ENCODE results near the gene TRERF1.
"Not testable (repeated sequence)": the region's sequence is repeated elsewhere in the genome, so short reads cannot be mapped to it uniquely, and the experiment has no call there.

Gene TRERF1

DNA sequence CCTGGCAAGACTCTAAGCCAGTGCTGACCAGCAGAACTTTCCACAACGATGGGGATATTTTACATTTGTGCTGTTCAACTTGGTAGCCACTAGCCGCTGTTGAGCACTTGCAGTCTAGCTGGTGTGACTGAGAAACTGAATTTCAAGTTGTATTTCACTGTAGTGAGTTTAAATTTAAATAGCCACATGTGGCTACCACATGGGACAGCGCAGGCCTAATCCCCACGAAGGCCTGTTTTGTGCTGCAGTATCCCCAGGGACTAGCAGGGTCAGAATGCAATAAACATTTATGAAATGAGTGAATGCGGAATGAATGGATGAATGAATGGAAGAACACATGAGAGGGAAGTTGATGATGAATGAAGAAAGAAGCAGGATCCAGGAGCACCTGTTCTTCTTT, 115.8 kb downstream of the TRERF1 start:
- no peak for DNase-seq (ENCODE audit: low spot score)

DNA sequence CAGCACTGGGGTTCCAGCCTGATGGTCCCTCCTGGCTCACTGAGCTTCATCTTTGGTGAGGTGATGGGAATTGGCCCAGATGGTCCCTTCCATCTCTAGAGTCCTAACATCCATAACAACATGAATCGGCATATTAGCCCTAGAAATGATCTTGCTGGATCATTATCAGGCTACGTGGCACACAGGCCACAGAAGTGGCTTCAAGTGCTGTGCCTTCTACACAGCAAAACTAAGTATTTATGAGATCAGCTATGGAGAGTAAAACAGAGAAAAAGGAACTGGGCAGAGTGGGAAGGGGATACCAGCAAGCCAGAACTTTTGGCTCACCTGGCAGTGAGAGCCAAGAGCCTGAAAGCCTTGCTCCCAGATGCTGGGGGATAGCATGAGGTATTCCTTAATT, 116.9 kb downstream of the TRERF1 start:
- DNase-seq (ENCODE audit: low spot score) = no peak

DNA sequence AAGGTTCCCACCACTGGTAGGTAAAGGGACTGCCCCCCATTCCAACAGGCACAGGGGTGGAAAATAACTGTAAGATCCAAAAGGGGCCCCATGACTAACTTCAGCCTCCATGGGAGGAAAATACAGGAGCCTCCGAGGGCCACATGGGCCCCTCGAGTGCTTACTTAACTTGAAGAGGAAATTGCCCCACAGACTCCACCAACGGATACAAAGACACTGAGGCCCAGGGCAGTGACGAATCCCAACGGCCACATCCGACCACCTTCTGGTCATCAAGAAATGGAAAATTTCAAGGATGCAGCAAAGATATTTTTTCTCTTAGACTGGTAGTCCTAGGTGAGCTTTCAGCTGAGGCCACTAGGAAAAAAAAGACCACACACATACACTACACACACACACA, 118.1 kb downstream of the TRERF1 start:
- no peak for DNase-seq (ENCODE audit: low spot score)

DNA sequence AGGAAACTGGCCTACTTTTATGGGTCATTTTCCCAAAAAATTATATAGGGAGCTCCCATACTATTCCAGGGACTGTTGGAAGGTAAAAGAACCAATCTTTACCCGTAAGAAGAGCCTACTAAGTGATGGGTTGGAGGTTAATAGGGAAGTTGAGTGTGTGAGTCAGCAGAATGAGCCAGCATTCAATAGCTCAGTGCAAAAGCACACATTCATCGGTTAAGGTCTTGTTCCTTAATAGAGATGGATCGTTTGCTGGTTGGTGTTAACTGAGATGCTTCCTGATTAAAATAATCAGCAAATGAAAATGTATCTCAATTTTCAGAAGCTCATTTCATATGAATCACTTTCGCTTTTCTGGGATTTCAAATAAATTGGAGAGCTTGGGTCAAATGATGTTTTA, 118.8 kb downstream of the TRERF1 start:
- no peak for DNase-seq (ENCODE audit: low spot score)

DNA sequence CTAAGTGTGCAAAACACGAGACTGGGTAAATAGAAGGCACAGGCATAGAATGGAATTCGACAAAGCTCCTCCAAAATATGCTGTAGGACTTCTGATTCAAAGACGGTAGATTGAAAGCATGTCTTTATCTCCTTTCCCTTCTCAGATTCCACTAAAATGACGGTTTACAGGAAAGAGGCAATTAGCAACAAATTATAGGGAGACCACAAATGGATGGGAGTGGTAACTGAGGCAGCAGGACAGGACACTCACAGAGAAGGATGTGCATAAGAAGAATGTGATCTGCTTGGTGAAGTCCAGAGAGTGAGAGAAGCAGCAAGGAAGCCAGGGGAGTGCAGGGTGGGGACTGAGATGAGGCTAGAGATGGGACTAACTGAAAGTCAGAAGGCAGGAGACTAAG, 120.7 kb downstream of the TRERF1 start:
- no peak for DNase-seq (ENCODE audit: low spot score)

DNA sequence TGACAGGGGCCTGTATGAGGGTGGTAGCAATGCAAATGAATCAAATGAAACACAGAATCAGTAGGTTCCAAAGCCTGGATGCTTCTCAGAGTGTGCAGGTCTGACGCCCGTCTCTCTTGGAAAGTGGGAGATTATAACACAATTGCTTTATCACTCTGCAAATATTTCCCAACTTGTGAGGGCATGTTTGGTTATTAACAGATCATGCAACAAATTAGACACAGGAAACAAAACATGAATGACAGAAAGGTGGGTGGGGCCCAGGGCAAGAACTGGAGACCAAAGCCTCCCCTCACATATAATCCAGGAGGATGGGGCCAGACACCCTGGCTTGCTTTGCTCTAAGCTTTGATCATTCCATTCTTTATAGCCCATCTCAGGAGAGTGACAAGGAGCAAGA, 125.5 kb downstream of the TRERF1 start:
- DNase-seq (ENCODE audit: low spot score) = no peak

DNA sequence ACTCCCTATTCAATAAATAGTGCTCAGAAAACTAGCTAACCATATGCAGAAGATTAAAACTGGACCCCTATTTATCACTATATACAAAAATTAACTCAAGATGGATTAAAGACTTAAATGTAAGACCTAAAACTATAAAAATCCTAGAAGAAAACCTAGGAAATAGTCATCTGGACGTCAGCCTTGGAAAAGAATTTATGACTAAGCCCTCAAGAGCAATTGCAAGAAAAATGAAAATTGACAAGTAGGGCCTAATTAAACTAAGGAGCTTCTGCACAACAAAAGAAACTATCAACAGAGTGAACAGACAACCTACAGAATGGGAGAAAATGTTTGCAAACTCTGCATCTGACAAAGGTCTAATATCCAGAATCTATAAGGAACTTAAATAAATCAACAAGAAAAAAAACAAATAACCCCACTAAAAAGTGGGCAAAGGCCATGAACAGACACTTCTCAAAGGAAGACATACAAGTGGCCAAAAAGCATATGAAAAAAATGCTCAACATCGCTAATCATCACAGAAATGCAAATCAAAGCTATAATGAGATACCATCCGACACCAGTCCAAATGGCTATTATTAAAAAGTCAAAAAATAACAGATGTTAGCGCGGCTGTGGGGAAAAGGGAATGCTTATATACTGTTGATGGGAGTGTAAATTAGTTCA, 126.9 kb downstream of the TRERF1 start:
- not testable (repeated sequence) for DNase-seq (ENCODE audit: low spot score)

DNA sequence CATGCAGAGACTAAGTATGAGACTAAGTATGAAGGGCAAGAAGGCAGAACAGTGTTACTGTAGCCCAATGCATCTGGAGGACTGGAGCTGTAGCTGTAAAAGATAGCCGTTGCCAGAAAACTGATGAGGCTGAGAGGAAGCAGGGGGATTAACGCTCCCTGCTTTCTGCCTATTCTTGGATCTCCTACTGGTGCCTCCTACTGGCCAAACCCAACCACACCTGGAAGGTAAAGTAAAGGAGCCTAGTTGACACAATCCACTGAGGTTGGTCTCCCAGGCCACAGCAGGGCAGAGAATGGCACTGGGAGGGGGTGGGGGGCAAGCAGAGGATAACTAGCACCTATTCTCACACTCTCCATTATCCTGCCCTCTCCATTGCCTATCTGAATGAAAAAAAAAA, 129.1 kb downstream of the TRERF1 start:
- DNase-seq (ENCODE audit: low spot score) = no peak

DNA sequence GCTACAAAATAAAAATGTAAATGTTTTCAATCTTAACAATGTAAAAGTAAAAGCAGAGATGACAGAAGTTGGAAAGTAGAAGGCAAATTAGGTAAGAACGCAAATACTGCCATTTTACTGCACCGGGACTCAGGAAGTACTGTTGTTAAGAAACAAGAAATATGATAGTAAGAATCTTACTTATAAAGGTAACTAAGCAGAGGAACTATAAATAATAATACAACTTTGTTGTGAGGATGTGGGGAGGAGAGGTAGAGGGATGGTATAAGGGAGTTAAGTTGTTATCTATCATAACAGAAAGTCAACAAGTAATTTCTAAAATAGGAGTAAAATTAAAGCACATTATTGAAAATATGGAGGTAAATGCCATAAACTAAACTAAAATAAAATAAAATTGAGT, 129.8 kb downstream of the TRERF1 start:
- DNase-seq (ENCODE audit: low spot score) = no peak

DNA sequence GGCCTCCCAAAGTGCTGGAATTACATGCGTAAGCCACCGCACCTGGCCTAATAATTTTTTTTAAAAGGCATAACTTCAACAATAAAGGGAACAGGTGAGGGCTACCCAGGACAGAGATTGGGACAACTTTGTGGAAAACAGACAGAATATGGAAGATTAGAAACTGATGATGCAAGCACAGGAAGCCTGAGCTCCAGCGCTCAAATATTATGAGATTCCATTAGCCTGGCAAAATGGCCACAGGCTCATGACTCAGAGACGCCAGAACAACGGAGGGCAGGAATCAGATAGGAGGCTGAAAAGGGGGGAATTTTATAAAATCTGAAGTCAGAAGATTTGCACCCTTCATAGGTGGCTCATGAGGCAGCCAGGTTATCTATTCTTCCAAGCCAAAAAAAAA, 131.0 kb downstream of the TRERF1 start:
- DNase-seq (ENCODE audit: low spot score) = no peak

DNA sequence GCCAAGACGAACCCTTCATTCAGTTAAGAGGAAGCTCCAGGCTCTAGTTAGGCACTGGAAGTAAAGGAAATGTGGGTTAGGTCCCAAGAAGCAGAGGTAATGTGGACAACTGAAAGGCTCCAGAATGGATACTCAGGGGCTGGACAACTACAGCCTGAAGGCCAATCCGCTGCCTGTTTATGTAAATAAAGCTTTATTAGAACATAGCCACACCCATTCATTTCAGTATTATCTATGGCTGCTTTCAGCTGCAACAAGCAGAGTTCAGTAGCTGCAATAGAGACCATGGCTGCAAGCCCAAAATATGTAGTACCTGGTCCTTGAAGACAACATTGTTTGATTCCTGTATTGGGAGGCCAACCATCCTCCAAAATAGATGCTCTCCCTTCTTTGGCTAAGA, 133.2 kb downstream of the TRERF1 start:
- no peak for DNase-seq (ENCODE audit: low spot score)

DNA sequence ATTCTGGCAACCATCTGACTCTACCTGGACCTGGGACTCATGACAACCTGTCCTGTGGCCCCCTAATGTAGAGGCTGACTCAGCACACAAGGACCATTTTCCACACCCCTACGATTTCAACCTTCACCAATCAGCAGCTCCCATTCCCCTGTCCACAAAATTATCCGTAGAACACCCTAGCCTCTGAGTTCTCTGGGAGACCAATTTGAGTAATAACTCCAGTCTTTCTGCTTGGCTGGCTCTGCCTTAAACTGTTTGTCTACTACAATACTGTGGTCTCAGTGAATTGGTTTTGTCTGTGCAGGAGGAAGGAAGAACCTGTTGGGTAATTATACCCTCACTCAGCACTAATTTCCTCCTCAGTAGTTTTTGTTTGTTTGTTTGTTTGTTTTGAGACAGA, 134.7 kb downstream of the TRERF1 start:
- DNase-seq (ENCODE audit: low spot score) = no peak

DNA sequence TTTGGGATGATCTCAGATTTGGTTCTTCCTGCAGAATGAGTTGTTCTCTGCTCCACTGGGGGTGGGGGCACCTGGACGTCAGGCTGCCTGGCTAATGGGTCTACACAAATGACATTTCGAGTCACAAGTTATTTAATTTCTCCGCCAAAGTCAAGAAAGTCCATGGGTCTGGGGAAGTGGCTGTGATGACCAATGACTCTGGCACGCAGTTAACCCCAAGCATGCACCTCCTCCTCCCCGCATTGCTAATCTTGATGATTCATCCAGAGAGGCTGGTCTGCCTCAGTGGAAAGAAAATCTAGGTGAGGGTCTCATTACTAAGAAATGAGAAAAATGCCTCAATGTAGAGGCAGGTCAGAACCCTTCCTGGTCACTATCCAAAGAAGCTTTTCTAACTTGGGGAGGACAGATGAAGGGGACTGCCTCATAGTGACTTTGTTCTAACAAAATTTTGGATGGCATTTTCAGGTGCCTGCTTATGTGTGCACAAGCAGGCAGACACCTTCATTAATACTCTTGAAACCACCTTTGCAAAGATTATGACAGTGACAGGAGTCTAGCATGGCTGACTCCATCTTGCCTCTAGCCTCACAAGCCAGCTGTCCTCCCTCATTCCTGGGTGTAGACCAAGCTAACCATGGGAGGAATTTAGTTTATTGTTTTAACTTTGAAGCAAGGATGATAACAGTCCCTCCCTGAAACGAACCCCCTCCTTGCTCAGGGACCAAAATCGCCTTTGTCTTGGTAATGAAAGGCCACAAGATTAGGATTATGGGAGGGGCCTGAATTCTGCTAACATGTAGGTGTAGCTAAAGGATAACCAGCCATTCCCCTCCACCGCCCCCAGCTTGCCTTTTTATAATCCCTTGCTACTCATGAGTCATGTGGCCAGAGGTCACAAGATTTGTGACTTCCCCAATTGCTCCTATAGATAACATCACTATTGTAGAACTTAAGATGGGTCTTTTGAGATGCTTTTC, 135.4 kb downstream of the TRERF1 start:
- peak; percentile 75 for DNase-seq (ENCODE audit: low spot score)

DNA sequence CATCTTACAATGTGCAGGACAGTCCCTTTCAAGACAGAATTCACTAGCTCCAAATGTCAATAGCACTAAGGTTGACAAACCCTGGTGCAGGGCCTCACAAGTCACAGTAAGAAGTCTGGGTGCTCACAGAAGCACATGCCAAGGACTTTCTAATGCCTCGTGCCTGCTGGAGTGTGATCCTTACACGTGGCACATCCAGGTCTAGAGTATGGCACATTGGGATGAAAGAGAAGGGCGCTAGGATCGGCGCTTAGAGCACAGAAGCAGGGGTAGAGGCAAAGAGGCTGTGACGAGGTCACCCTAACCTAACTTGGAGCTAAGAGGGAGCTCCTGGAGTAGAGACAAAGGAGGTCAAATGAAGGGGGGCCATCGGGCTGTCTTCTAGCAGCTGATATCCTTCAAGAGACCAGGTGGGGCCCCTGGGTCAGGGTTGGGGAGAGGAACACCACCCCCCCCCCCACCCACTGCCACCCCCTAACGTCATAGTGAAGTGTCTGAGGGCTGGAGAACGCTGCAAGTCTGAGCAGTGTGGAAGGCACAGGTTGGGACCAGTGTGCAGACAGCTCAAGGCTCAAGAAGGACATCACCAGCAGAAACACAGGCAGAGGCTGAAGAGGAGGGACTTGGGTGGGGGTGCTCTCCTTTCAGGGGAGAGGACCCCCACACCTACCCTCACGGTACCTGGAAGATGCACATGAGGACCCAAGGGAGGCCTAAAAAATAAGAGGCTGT, 136.3 kb downstream of the TRERF1 start:
- DNase-seq (ENCODE audit: low spot score) = no peak

DNA sequence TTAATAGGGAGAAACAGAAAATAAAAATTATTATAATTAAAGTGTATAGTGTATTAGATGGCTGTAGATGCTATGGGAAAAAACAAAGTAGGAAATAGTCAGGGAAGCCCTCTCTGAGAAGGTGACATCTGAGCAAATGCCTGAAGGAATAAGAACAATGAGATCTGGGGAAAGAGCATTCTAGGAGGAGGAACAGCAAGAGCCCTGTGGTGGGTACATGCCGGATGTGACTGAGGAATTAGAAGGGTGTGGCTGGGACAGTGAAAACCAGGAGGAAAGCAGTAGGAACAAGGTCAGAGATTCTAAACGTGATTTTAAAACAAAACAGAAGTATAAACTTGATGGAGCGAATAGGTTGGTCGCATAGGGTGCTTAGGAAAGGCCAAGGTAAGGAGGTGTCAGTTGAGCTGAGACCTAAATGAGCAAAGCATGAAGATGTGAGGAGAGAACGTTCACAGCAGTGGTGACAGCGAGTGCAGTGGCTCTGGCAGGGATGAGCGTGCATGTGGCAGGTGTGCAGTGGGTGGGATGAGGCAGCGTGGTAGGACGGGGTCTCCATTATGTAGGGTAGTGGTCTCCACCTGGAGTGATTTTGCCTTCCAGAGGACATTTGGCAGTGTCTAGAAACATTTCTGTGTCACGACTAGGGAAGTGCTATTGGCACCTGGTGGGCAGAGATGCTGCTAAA, 137.0 kb downstream of the TRERF1 start:
- DNase-seq (ENCODE audit: low spot score) = no peak

DNA sequence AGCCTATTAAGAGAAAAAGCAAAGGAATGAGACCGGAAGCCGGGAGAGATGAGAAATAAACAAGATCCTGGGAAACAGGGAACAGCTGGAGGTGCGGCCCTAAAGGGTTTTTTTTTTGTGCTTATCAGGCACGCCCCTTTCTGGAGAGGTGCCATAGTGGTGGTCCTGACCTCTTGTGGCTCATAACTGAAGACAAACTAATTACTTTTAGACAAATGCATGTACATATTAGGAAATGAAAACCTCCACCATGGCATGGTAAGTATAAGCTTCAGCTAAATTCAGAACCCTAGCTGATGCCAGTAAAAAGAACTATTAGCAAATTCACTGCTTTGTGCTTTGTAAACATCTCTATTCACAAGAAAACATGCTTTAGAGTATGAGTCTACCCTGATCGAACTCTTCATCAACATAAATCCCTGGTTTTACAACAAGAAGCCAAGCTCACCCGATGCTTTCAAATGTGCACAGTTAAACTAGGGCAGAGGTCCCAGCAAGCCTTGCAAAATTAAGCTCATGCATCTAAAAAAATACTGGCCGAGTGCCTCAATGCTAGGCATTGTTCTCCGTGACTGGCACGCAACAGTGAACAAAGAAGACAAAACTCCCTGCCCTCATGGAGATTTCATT, 137.7 kb downstream of the TRERF1 start:
- DNase-seq (ENCODE audit: low spot score) = no peak

DNA sequence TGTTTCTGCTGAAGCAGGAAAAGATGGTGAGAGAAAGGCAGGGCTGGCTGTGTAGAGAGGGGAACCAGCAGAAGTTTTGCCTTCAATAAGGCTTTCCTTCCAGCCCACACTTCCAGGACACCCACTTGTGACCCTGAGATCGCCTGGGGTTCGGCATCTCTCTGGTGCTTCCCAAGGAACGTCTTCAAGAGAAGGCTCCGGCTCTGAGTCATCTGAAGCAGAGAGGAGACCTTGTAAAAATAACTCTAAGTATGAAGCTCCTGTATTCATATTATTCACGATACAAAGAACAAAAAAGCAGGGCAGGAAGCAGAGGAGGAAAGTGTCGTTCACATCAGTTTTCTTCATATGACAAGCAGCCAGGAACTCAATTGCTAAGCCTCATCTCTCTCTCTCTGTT, 138.7 kb downstream of the TRERF1 start:
- DNase-seq (ENCODE audit: low spot score) = peak; percentile 30

DNA sequence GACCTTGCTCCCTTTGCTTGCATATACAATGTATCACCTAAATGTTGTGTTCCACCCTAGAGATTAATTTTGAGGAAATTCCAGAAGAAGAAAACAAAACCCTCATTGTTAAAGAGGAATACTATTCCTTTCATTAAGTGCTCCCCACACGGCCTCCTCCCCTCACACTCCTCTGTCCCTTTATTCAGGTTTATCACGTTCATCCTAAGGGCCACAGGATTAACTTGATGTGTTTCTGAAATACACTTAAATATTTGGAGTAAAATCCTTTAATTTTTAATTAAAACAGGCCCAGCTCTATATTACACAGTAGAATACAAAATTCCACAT, 144.6 kb downstream of the TRERF1 start:
- no peak for DNase-seq (ENCODE audit: low spot score)

DNA sequence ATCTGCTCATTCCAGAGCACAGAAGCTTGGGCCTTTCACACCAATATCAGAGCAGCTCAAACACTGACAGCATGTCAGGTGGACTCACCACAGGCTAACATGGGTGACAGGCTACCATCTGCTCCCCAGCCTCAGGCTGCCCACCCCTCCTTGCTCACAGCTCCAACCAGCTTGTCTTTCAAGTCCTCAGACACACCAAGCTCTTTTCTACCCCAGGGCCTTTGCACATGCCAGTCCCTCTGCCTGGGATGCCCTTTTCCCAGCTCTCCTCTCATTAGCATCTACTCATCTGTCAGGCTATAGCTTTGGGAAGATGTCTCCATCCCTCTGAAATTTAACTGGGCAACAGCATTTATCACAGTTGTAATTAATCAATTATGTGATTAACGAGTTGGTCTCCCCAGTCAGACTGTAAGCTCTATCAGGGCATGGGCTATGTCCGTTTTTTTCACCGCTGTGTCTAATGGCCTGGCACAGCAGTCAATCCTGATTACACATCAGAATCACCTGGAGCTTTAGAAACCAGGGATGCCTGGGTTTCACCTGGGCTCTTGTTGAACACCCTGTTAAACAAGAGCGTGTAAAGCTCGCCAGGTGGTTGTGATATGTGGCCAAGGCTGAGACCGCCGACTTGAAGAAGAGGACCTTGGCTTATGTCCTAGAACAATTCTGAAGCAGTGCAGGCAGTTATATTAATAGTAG, 145.1 kb downstream of the TRERF1 start:
- no peak for DNase-seq (ENCODE audit: low spot score)

DNA sequence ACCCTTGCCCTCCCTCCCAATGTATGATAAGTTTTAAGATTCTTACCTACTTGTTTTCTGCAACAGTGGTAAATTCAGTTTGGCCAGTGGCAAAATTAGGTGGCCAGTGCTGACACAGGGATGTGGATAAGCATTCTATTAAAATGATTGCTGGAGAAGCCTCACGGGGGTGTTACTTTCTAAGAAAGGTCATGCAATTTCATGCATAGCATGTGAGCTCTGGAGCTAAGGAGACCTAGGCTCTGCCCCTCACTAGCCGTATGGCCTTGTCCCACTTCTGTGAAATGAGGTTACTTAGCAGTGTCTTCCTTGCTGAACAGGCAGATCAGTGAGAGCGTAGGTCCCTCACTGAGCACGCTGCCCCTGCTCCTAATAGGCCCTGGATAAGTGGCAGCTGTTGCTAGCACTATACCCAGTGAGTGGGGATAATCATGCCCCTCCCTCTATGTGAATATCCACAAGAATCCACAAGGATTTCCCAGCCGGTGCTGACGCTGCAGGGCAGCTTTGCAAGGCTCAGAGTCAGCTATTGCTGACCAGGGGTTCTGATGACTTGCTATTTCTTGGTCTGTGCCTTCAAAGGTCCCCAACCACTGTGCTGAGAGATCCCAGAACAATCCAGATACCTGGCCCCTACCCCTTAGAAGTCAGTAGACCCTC, 147.5 kb downstream of the TRERF1 start:
- no peak for DNase-seq (ENCODE audit: low spot score)

DNA sequence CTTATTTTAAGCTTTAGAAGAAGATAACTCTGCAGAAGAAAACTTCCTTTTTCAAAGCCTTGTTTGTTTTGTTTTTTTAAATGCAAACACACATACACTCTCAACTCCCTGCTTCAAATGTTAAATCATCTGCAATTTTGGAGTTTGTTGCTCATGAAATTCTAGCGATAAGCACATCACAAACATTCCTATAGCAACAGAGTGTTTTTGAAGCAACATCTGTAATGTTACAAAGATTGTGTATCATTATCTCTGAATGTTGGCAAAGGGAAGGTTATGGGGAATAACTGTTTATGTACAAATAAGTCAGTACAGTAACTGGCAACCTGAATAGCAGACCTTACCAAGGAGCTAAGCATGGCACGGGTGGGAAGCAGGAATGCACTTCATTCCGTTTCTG, 149.3 kb downstream of the TRERF1 start:
- DNase-seq (ENCODE audit: low spot score) = no peak

Data from activated CD4-positive, alpha-beta T cell treated with anti-CD3 and anti-CD28 coated beads, Interleukin-2, Interleukin-4, amounts not matched to agents 100 ng/mL and 50 ng/mL, durations not matched to agents 16 hours and 8 hours (primary cell).